GM18519 (cell line): ENCODE results near the gene SORCS2.

ENCODE experiments used
- ATAC-seq: cut with Tn5 transposase; IDR thresholded peaks from one replicate; pipeline ENCODE4 v1.9.1; 2021; ENCODE audit warnings: mild to moderate bottlenecking, moderate library complexity; ENCODE audit not compliant: unreplicated experiment, low FRiP score

Gene SORCS2

GRCh38 chr4:7630568-7631287, 438.4 kb downstream of the SORCS2 start:
- no peak for ATAC-seq

GRCh38 chr4:7631288-7632014, 439.1 kb downstream of the SORCS2 start:
- ATAC-seq: no peak

GRCh38 chr4:7632341-7632740, 440.0 kb downstream of the SORCS2 start:
- no peak for ATAC-seq

- no peak for ATAC-seq
These were observed 440.6 kb downstream of the SORCS2 start for GRCh38 chr4:7632971-7633370.

GRCh38 chr4:7634661-7635251, 442.4 kb downstream of the SORCS2 start:
- no peak for ATAC-seq

GRCh38 chr4:7635445-7636239, 443.3 kb downstream of the SORCS2 start:
- no peak for ATAC-seq

GRCh38 chr4:7636240-7636508, 443.8 kb downstream of the SORCS2 start:
- ATAC-seq: no peak

GRCh38 chr4:7637139-7637538, 444.8 kb downstream of the SORCS2 start:
- no peak for ATAC-seq

GRCh38 chr4:7637971-7638370, 445.6 kb downstream of the SORCS2 start:
- ATAC-seq: no peak

- ATAC-seq: no peak
These were observed 446.2 kb downstream of the SORCS2 start for GRCh38 chr4:7638489-7638888.

GRCh38 chr4:7638984-7639789, 446.8 kb downstream of the SORCS2 start:
- ATAC-seq: no peak

- no peak for ATAC-seq
These were observed 447.8 kb downstream of the SORCS2 start for GRCh38 chr4:7640136-7640535.

- no peak for ATAC-seq
These were observed 449.4 kb downstream of the SORCS2 start for GRCh38 chr4:7641712-7642111.

GRCh38 chr4:7642741-7643458, 450.6 kb downstream of the SORCS2 start:
- ATAC-seq: no peak

GRCh38 chr4:7645158-7645557, 452.8 kb downstream of the SORCS2 start:
- ATAC-seq: no peak

- ATAC-seq: no peak
These were observed 453.6 kb downstream of the SORCS2 start for GRCh38 chr4:7645956-7646355.

GRCh38 chr4:7646384-7647061, 454.2 kb downstream of the SORCS2 start:
- no peak for ATAC-seq

- no peak for ATAC-seq
These were observed 454.8 kb downstream of the SORCS2 start for GRCh38 chr4:7647186-7647585.
